ENCODE data around the gene PSG2.
"Not testable (repeated sequence)": the region's sequence is repeated elsewhere in the genome, so short reads cannot be mapped to it uniquely, and the experiment has no call there.

DNA sequence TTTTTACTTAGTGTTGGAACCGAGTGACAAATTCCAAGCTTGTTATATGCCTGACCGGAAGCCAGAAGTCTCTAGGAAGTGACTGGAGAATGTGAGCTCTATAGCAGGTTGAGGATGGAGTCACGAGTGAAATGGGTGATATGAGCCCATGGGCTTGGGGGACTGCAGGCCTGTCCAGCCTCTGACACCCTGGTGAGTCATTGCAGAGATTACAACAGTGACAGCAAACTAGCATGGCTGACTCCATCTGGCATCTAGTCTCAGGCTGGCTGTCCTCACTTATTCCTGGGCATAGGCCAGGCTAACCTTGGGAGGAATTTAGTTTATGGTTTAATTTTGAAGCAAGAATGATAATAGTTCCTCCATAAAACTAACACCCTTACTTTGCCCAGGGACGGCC is 4.6 kb downstream of the PSG2 start:
- not testable (repeated sequence) for TF ChIP-seq EZH2phosphoT487 (IDR thresholded peaks at IDR 0.05; ENCODE audit: insufficient read depth, low read depth); EZH2 (IDR thresholded peaks at IDR 0.05; ENCODE audit: insufficient read depth, poor library complexity, severe bottlenecking)
